Stimulated activated CD8-positive, alpha-beta memory T cell treated with anti-CD3 and anti-CD28 coated beads, Interleukin-2, amount 100 ng/mL, for 1 hour (primary cell): ENCODE measurements around the gene SKOR1.

Experiments used
- DNase-seq, 2 donors: peaks; one replicate each; pipeline ENCODE4 v3.0.0-alpha.2; 2020; ENCODE audit warnings: low read depth in 2 of 2

The SKOR1 gene

GRCh38 chr15:67850994-67851571, 25.8 kb downstream of the SKOR1 start:
- DNase-seq, result no peak

GRCh38 chr15:67852418-67852817, 27.1 kb downstream of the SKOR1 start:
- DNase-seq, result no peak

GRCh38 chr15:67853454-67853853, 28.1 kb downstream of the SKOR1 start:
- no peak for DNase-seq

GRCh38 chr15:67854358-67854757, 29.0 kb downstream of the SKOR1 start:
- no peak for DNase-seq

- DNase-seq, result no peak
Observed at GRCh38 chr15:67855842-67856241, 30.5 kb downstream of the SKOR1 start.

GRCh38 chr15:67857220-67857619, 31.9 kb downstream of the SKOR1 start:
- DNase-seq, result no peak

- DNase-seq, result no peak
Observed at GRCh38 chr15:67859331-67859946, 34.1 kb downstream of the SKOR1 start.

- no peak for DNase-seq
Observed at GRCh38 chr15:67861983-67862382, 36.7 kb downstream of the SKOR1 start.

GRCh38 chr15:67862750-67863441, 37.6 kb downstream of the SKOR1 start:
- DNase-seq, result no peak

- DNase-seq, result peak; percentile 38 to 48
Observed at GRCh38 chr15:67863442-67863987, 38.2 kb downstream of the SKOR1 start.

- no peak for DNase-seq
Observed at GRCh38 chr15:67865331-67865730, 40.0 kb downstream of the SKOR1 start.

GRCh38 chr15:67865766-67866165, 40.5 kb downstream of the SKOR1 start:
- DNase-seq, result no peak

GRCh38 chr15:67869701-67870100, 44.4 kb downstream of the SKOR1 start:
- DNase-seq, result no peak

- no peak for DNase-seq
Observed at GRCh38 chr15:67870868-67871408, 45.6 kb downstream of the SKOR1 start.

GRCh38 chr15:67873777-67874176, 48.5 kb downstream of the SKOR1 start:
- no peak for DNase-seq

- DNase-seq, result no peak
Observed at GRCh38 chr15:67878712-67879206, 53.5 kb downstream of the SKOR1 start.

GRCh38 chr15:67879440-67880129, 54.3 kb downstream of the SKOR1 start:
- no peak for DNase-seq

GRCh38 chr15:67880651-67881182, 55.4 kb downstream of the SKOR1 start:
- no peak for DNase-seq

GRCh38 chr15:67882487-67883233, 57.4 kb downstream of the SKOR1 start:
- no peak for DNase-seq

- DNase-seq, result no peak
Observed at GRCh38 chr15:67883234-67883773, 58.0 kb downstream of the SKOR1 start.

- no peak for DNase-seq
Observed at GRCh38 chr15:67884009-67884408, 58.7 kb downstream of the SKOR1 start.
